ENCODE data around the gene GSTM5.

The GSTM5 gene

DNA sequence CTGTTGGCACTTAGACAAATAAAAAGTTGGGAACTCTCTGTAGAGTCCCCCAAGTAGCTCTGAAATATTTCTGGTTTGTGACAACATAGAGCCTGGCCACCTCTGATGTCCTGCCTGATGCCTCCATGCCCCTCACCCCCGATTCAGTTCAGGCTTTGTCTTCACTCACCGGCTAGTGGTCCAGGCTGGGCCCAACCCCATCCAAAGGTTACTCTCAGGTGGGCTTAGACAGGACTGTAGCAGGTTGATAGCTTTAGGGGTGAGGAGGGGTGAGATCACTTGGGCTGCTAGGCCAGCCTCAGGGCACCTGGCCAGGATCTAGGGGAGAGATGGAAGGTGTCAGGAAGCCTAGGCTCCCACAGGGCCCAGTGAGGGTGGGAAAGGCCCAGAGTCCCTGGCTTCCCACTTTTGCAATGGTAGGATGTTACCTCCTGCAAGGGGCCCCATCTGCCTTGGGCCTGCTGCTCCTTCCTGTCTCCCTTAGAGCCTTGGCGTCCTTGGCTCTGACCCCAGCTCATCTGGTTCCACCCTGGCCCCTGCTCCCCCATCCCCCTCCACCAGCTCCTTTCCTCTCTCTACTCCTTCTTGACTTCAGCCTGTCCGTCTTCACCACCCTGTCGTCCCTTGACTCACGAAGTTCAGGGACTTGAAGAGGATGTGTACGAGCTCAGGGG lies 44.9 kb downstream of the GSTM5 start:
- DNase-seq (ENCODE audit: low read depth in 2 of 2), result no peak
- H3K4me3 ChIP-seq (replicated peaks in 1 of 2; ENCODE audit: low read depth in 2 of 2, low read length in 2 of 2), result no peak overlapping the region
- TF ChIP-seq, protein P1, sequence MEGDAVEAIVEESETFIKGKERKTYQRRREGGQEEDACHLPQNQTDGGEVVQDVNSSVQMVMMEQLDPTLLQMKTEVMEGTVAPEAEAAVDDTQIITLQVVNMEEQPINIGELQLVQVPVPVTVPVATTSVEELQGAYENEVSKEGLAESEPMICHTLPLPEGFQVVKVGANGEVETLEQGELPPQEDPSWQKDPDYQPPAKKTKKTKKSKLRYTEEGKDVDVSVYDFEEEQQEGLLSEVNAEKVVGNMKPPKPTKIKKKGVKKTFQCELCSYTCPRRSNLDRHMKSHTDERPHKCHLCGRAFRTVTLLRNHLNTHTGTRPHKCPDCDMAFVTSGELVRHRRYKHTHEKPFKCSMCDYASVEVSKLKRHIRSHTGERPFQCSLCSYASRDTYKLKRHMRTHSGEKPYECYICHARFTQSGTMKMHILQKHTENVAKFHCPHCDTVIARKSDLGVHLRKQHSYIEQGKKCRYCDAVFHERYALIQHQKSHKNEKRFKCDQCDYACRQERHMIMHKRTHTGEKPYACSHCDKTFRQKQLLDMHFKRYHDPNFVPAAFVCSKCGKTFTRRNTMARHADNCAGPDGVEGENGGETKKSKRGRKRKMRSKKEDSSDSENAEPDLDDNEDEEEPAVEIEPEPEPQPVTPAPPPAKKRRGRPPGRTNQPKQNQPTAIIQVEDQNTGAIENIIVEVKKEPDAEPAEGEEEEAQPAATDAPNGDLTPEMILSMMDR (IDR thresholded peaks at IDR 0.05; ENCODE audit: low read depth, low read length), result no peak

DNA sequence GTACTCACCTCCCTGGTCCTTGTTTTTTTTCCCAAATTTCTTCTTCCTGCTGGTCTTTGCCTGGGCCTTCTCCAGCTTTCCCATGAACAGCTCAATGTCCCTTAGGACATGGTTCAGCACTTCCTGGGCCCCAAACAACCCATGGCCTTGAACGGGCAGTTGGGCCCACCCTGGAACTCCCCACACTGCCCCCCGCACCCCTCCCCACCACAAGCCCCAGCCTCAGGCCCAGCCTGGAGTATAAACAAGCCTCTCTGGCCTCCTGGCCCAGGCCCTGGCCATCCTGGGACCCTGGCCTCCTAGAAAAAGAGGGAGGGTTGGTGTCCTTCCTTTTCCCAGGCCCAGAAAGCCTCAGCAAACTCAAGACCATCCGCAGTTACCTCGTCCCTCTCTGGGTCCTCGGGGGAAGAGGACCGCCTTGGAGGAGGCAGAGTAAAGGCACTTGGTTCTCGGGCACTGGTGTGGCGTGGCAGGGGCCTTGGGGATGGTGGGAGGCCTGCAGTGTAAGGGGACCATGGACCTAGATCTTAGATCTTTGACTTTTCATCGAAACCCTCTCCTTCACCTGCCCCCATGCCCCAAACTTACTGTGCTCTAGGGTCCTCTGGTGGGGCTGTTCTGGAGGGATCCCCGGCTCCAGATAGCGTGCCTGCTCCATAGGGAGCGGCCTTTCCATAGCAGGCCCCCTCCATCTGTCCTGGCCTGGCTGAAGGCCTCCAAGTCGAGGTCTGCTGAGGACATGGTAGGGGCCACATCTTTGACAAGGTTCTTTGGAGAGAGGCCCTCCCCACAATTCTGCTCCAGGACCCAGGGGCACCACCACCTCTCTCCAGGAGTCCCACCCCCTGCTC lies 46.1 kb downstream of the GSTM5 start:
- TF ChIP-seq, protein P1 (IDR thresholded peaks at IDR 0.05; ENCODE audit: low read depth, low read length), result no peak
- DNase-seq (ENCODE audit: low read depth in 2 of 2), result no peak
- no peak overlapping the region for H3K4me3 ChIP-seq (replicated peaks in 1 of 2; ENCODE audit: low read depth in 2 of 2, low read length in 2 of 2)

DNA sequence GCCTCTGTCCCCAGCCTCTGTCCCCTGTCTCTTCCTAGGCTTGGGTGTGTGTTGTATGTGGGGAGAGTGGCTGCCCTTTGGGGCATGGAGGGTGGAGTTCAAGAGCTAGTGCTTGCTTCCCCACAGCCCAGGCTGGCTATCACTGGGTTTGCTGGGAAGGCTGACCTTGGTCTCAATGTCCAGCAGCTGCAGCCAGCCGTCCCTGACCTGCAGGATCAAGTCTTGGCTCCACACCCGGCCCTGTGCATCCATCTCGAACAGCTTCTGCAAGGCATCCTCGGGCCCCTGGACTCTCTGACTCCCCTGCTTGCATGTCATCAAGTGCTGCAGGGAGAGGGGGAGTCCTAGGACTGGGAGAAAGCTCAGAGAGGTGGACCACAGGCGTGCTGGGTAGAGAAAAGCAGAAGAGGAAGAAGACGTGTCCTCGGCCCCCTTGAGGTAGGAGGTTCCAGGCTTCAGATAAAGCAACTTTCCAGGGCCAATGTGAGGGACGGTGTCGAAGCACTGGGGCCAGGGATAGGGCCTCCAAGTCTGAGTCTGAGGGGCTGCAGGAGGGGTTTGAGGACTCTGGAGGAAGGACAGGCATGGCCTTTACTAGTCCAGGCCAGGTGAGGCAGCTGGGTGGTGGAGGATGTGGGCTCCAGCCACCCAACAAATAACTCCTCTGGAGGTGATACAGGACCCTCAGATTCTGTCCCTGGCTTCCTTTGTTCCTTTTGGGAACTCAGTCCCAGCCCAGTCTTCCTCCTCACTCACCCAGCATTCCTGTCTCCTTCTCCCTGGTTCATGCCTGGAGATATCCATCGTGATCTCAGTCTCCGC lies 47.7 kb downstream of the GSTM5 start:
- H3K4me3 ChIP-seq (replicated peaks in 1 of 2; ENCODE audit: low read depth in 2 of 2, low read length in 2 of 2), result no peak overlapping the region
- DNase-seq (ENCODE audit: low read depth in 2 of 2), result no peak
- TF ChIP-seq, protein P1 (IDR thresholded peaks at IDR 0.05; ENCODE audit: low read depth, low read length), result no peak

DNA sequence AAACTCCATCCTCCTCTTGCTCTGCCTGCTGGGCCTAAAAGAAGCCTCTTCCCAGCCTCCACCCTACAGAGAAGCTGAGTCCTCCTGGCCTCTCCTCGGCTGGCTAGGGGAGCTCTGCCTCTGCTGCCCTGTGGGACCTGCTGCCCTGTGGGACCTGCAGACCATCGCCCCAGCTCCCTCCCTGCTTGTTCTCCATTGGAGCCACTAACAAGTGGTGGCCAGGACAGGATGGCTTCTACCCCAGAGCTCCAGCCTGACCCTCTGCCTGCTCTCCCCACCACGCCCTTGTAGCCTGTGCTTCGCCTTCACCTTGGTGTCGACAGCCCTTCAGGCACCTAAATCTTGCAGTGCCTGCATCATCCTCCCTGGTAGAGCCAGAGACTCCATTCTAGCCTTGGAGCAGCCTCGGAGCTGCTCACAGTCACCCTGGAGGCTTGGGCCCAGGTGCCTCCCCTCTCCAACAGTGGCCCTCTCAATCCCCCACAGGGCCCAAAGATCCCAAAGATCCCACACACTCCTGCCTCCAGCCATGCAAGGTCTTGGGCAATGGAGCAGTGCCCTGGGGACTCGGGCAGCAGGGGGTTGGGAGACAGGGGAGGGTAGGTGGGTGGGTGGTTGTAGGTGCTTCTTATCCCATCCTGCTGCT lies 48.7 kb downstream of the GSTM5 start:
- H3K4me3 ChIP-seq (replicated peaks in 1 of 2; ENCODE audit: low read depth in 2 of 2, low read length in 2 of 2), result no peak overlapping the region

DNA sequence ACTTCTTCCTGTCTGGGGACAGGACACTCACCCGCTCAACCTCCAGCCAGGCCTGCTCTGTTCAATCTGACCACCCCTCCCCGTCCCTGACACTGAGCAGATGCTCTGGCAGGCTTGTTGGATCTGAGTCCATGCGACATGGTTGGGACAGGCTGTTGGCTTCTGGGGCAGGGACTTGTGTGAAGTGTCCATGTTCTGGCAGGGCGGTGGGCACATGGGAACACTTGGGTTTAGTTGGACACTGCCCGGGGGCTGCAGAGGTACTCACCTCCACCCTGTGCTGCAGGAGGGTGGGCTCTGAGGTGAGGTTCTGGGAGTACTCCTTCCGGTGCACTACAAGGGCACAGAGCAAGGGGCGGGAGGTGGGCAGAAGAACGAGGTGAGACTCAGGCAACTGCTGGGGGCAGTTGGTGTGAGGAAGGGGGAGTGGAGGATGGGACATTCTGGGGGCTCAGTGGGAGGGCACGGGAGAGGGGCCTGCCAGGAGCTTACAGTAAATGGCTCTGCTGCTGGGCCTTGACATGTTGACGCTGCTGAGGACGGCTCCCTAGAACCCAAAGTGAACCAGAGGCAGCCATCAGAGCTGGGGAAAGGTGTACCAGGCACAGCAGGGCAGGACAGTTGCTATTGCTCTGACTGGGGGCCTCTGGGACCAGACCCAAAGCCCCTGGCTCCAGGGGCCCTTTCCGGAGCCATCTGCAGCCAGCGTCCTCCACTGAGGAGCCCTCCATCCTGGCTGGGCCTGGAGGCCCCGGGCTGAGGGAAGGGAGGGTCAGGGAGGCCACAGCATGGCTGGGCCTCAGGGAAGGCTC lies 49.4 kb downstream of the GSTM5 start:
- no peak for DNase-seq (ENCODE audit: low read depth in 2 of 2)
- TF ChIP-seq, protein P1 (IDR thresholded peaks at IDR 0.05; ENCODE audit: low read depth, low read length), result no peak
- no peak overlapping the region for H3K4me3 ChIP-seq (replicated peaks in 1 of 2; ENCODE audit: low read depth in 2 of 2, low read length in 2 of 2)

More for the DNA sequence above, 48.7 kb downstream of the GSTM5 start:
- TF ChIP-seq, protein P1 (IDR thresholded peaks at IDR 0.05; ENCODE audit: low read depth, low read length), result no peak
- DNase-seq (ENCODE audit: low read depth in 2 of 2), result no peak

Data from cardiac fibroblast (primary cell).